Activated gamma-delta T cell treated with Interleukin-2 at 50 U/mL for 16 hours (primary cell): ENCODE data around the gene PAQR5.
A peak's percentile ranks its signal among the peaks of the same experiment; 100 is the strongest.

ENCODE experiments used
- DNase-seq: peaks from one replicate; pipeline ENCODE4 v3.0.0-alpha.2; 2020

Gene PAQR5

GRCh38 chr15:69394556-69395282 lies 96.0 kb downstream of the PAQR5 start:
- peak; percentile 83 for DNase-seq

GRCh38 chr15:69395460-69395859 lies 96.7 kb downstream of the PAQR5 start:
- DNase-seq = no peak

- DNase-seq = no peak
These were observed 97.3 kb downstream of the PAQR5 start for GRCh38 chr15:69395991-69396390.

- no peak for DNase-seq
These were observed 99.8 kb downstream of the PAQR5 start for GRCh38 chr15:69398491-69398891.

GRCh38 chr15:69400850-69401249 lies 102.1 kb downstream of the PAQR5 start:
- no peak for DNase-seq

GRCh38 chr15:69402816-69403215 lies 104.1 kb downstream of the PAQR5 start:
- DNase-seq = no peak

- DNase-seq = no peak
These were observed 104.9 kb downstream of the PAQR5 start for GRCh38 chr15:69403594-69403993.

GRCh38 chr15:69405110-69405509 lies 106.4 kb downstream of the PAQR5 start:
- no peak for DNase-seq

- DNase-seq = no peak
These were observed 109.1 kb downstream of the PAQR5 start for GRCh38 chr15:69407719-69408400.

GRCh38 chr15:69408841-69409240 lies 110.1 kb downstream of the PAQR5 start:
- no peak for DNase-seq

- no peak for DNase-seq
These were observed 111.6 kb downstream of the PAQR5 start for GRCh38 chr15:69410248-69410874.

GRCh38 chr15:69412274-69412673 lies 113.6 kb downstream of the PAQR5 start:
- no peak for DNase-seq

GRCh38 chr15:69412701-69413100 lies 114.0 kb downstream of the PAQR5 start:
- DNase-seq = no peak

- peak; percentile 92 for DNase-seq
These were observed 115.3 kb downstream of the PAQR5 start, which contains the start of gene KIF23 for GRCh38 chr15:69413822-69414700. Gene KIF23 (plus strand): TSS chr15:69414349. CDS start chr15:69414466, 117 bp downstream.

- no peak for DNase-seq
These were observed 116.0 kb downstream of the PAQR5 start for GRCh38 chr15:69414701-69415167.

GRCh38 chr15:69415381-69415780 lies 116.7 kb downstream of the PAQR5 start:
- DNase-seq = no peak

GRCh38 chr15:69417581-69417980 lies 118.9 kb downstream of the PAQR5 start:
- no peak for DNase-seq

GRCh38 chr15:69421498-69421897 lies 122.8 kb downstream of the PAQR5 start:
- no peak for DNase-seq

GRCh38 chr15:69422336-69422895 lies 123.7 kb downstream of the PAQR5 start:
- no peak for DNase-seq

GRCh38 chr15:69424001-69424400 lies 125.3 kb downstream of the PAQR5 start:
- no peak for DNase-seq

GRCh38 chr15:69424748-69425413 lies 126.2 kb downstream of the PAQR5 start:
- no peak for DNase-seq

- no peak for DNase-seq
These were observed 135.1 kb downstream of the PAQR5 start for GRCh38 chr15:69433831-69434230.
